BE2C (cell line): ENCODE data around the gene HINT3.
"Not testable (repeated sequence)": the region's sequence is repeated elsewhere in the genome, so short reads cannot be mapped to it uniquely, and the experiment has no call there.

Source experiments
- DNase-seq: peaks from one replicate; pipeline ENCODE4 v3.0.0-alpha.2; 2020
- H3K27me3 ChIP-seq: fragments of 250-450 bp; sonication (Bioruptor Pico); 2 replicates; pipeline ENCODE4 v1.5.1; 2020; ENCODE audit warnings: mild to moderate bottlenecking
- H3K36me3 ChIP-seq: fragments of 250-450 bp; sonication (Bioruptor Pico); 2 replicates; pipeline ENCODE4 v1.5.1; 2020; ENCODE audit warnings: mild to moderate bottlenecking
- H3K4me1 ChIP-seq: fragments of 250-450 bp; sonication (Bioruptor Pico); 2 replicates; pipeline ENCODE4 v1.5.1; 2020
- H3K4me3 ChIP-seq: 2 replicates; pipeline ENCODE4 v1.5.1; 2011; ENCODE audit warnings: low read depth, low read length
- H3K9me3 ChIP-seq: fragments of 250-450 bp; sonication (Bioruptor Pico); 2 replicates; pipeline ENCODE4 v1.5.1; 2020
- CTCF ChIP-seq: IDR thresholded peaks from 2 replicates; pipeline ENCODE4 v1.5.1; 2012; ENCODE audit warnings: mild to moderate bottlenecking, low read depth, low read length

The HINT3 gene

GRCh38 chr6:126015863-126016262, 59.3 kb downstream of the HINT3 start:
- no peak for TF ChIP-seq CTCF
- H3K36me3 ChIP-seq, result peaks cover 64% of the 10 kb centered on the region
- DNase-seq, result no peak
- H3K4me1 ChIP-seq, result peaks cover 5% of the 10 kb centered on the region
- no peaks in the 10 kb centered on the region for H3K9me3 ChIP-seq
- H3K27me3 ChIP-seq, result no peaks in the 10 kb centered on the region
- H3K4me3 ChIP-seq, result no peak overlapping the region

GRCh38 chr6:126016591-126016990, 60.0 kb downstream of the HINT3 start:
- Histone ChIP-seq H3K36me3 (peaks cover 64% of the 10 kb centered on the region), H3K27me3 (no peaks in the 10 kb centered on the region), H3K4me1 (peaks cover 5% of the 10 kb centered on the region), H3K4me3 (no peak overlapping the region), H3K9me3 (no peaks in the 10 kb centered on the region)
- DNase-seq, result no peak
- TF ChIP-seq CTCF, result no peak

- TF ChIP-seq CTCF, result no peak
- Histone ChIP-seq H3K4me3 (no peak overlapping the region), H3K4me1 (peaks cover 5% of the 10 kb centered on the region), H3K36me3 (peaks cover 64% of the 10 kb centered on the region), H3K9me3 (no peaks in the 10 kb centered on the region), H3K27me3 (no peaks in the 10 kb centered on the region)
- no peak for DNase-seq
Measured at GRCh38 chr6:126017668-126018067, 61.1 kb downstream of the HINT3 start.

- TF ChIP-seq CTCF, result no peak
- Histone ChIP-seq H3K4me3 (no peak overlapping the region), H3K4me1 (peaks cover 5% of the 10 kb centered on the region), H3K36me3 (peaks cover 55% of the 10 kb centered on the region), H3K9me3 (no peaks in the 10 kb centered on the region), H3K27me3 (no peaks in the 10 kb centered on the region)
- DNase-seq, result no peak
Measured at GRCh38 chr6:126020305-126021050, 63.9 kb downstream of the HINT3 start.

- DNase-seq, H3K4me1 ChIP-seq: not testable (repeated sequence)
Measured at GRCh38 chr6:126023474-126023873, 66.9 kb downstream of the HINT3 start.

GRCh38 chr6:126026001-126026400, 69.4 kb downstream of the HINT3 start:
- no peak for DNase-seq
- H3K36me3 ChIP-seq, result peaks cover 41% of the 10 kb centered on the region

More at GRCh38 chr6:126023474-126023873, 66.9 kb downstream of the HINT3 start:
- H3K36me3 ChIP-seq, result peaks cover 49% of the 10 kb centered on the region
- not testable (repeated sequence) for H3K9me3 ChIP-seq, H3K4me3 ChIP-seq, H3K27me3 ChIP-seq

More at GRCh38 chr6:126026001-126026400, 69.4 kb downstream of the HINT3 start:
- no peak overlapping the region for H3K4me3 ChIP-seq
- no peaks in the 10 kb centered on the region; the same call in 1 of the 2 replicates for H3K4me1 ChIP-seq
- no peak for TF ChIP-seq CTCF
- no peaks in the 10 kb centered on the region for H3K9me3 ChIP-seq
- H3K27me3 ChIP-seq, result no peaks in the 10 kb centered on the region
